GM18499 (cell line): Measurements from ENCODE around the gene PLA2G4B.

ENCODE experiments used
- ATAC-seq: cut with Tn5 transposase; IDR thresholded peaks from one replicate; pipeline ENCODE4 v1.9.1; 2021; ENCODE audit warnings: moderate number of reproducible peaks; ENCODE audit not compliant: insufficient read depth, unreplicated experiment

The PLA2G4B gene

GRCh38 chr15:41838400-41838897 lies at the start of gene PLA2G4B:
Gene PLA2G4B (plus strand): TSS chr15:41838847. CDS start chr15:41838914, 67 bp downstream.
- ATAC-seq: no peak

- no peak for ATAC-seq
Observed at GRCh38 chr15:41789236-41789635, 49.4 kb upstream of the PLA2G4B start.

GRCh38 chr15:41789662-41790061 lies 49.0 kb upstream of the PLA2G4B start:
- no peak for ATAC-seq

- no peak for ATAC-seq
Observed at GRCh38 chr15:41790169-41790568, 48.5 kb upstream of the PLA2G4B start.

- no peak for ATAC-seq
Observed at GRCh38 chr15:41790756-41791546, 47.7 kb upstream of the PLA2G4B start.

GRCh38 chr15:41791547-41791937 lies 47.1 kb upstream of the PLA2G4B start:
- ATAC-seq: no peak

GRCh38 chr15:41792000-41792637 lies 46.5 kb upstream of the PLA2G4B start:
- no peak for ATAC-seq

- ATAC-seq: no peak
Observed at GRCh38 chr15:41794081-41794480, 44.6 kb upstream of the PLA2G4B start.

GRCh38 chr15:41795996-41796856 lies 42.4 kb upstream of the PLA2G4B start:
- ATAC-seq: no peak

- no peak for ATAC-seq
Observed at GRCh38 chr15:41797201-41797944, 41.3 kb upstream of the PLA2G4B start.

GRCh38 chr15:41798607-41799487 lies 39.8 kb upstream of the PLA2G4B start:
- ATAC-seq: no peak

- ATAC-seq: no peak
Observed at GRCh38 chr15:41799488-41799805, 39.2 kb upstream of the PLA2G4B start.

GRCh38 chr15:41801185-41801584 lies 37.5 kb upstream of the PLA2G4B start:
- no peak for ATAC-seq

GRCh38 chr15:41801850-41802455 lies 36.7 kb upstream of the PLA2G4B start:
- no peak for ATAC-seq

- no peak for ATAC-seq
Observed at GRCh38 chr15:41804361-41804760, 34.3 kb upstream of the PLA2G4B start.

- ATAC-seq: no peak
Observed at GRCh38 chr15:41804916-41805666, 33.6 kb upstream of the PLA2G4B start.

GRCh38 chr15:41805711-41806110 lies 32.9 kb upstream of the PLA2G4B start:
- ATAC-seq: no peak
